HL-60 (cell line): ENCODE results near the gene TRAPPC2.

Experiments
- DNase-seq, 2 experiments: peaks; one replicate each; pipeline ENCODE4 v3.0.0-alpha.2; 2010 to 2020; ENCODE audit warnings: low read depth in 1 of 2, low spot score in 1 of 2
- H3K27ac ChIP-seq: fragments of 250-450 bp; sonication (Bioruptor Pico); replicated peaks from 2 replicates; pipeline ENCODE4 v1.5.1; 2020; ENCODE audit warnings: mild to moderate bottlenecking, moderate library complexity
- H3K27me3 ChIP-seq: fragments of 250-450 bp; sonication (Bioruptor Pico); 2 replicates; pipeline ENCODE4 v1.5.1; 2021; ENCODE audit warnings: mild to moderate bottlenecking, moderate library complexity; ENCODE audit not compliant: insufficient read depth, poor library complexity, severe bottlenecking
- H3K4me3 ChIP-seq: replicated peaks from 2 replicates; pipeline ENCODE4 v1.5.1; 2011; ENCODE audit warnings: mild to moderate bottlenecking, control low read depth, low read length; ENCODE audit not compliant: insufficient read depth
- GABPA ChIP-seq: IDR thresholded peaks from 2 replicates; pipeline ENCODE4 v1.6.1; 2012; ENCODE audit warnings: low read depth
- POLR2AphosphoS5 ChIP-seq: IDR thresholded peaks from 2 replicates; pipeline ENCODE4 v1.6.1; 2012; ENCODE audit warnings: low read depth
- SPI1 ChIP-seq: IDR thresholded peaks from 2 replicates; pipeline ENCODE4 v1.6.1; 2012; ENCODE audit warnings: low read depth, mild to moderate bottlenecking, borderline replicate concordance
- TF ChIP-seq, protein P1 (sequence below): IDR thresholded peaks from 2 replicates; pipeline ENCODE4 v1.6.1; 2012; ENCODE audit warnings: low read depth; ENCODE audit not compliant: insufficient replicate concordance
- TF ChIP-seq, protein P2 (sequence below): IDR thresholded peaks from one replicate; pipeline ENCODE4 v1.5.1; 2011; ENCODE audit warnings: low read length, control low read depth, inconsistent platforms; ENCODE audit not compliant: insufficient read depth

The TRAPPC2 gene

DNA sequence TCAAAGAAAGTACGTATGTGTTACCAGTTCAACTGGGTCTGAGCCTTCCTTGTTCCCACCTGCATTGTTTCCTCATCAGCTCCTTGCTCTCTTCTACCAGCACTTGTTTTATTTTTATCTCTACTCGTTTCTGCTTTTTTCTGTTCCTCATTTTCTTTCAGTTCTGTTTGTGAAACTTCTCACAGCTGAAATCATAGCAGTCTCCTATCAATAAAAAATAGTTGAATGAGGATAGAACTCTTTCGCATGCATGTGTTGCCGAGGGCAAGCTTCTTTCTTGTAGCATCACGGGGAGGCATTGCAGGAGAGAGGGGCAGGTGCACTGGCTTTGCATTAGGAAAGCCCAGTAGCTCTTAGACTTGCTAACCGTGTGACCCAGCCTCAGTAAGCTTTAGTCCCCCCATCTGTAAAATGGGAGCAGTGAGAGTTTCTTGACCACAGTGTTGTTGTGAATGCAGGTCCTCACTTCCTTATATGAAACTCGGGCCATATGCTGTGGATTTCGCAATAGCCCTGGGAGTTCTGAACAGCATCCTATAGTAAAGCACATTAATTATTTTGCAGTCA, 24.8 kb upstream of the TRAPPC2 start:
- DNase-seq: peak; percentile 61 to 65
- peak overlapping the region; percentile 56 for H3K27ac ChIP-seq
- no peaks in the 10 kb centered on the region for H3K27me3 ChIP-seq
- no peak overlapping the region for H3K4me3 ChIP-seq
- peak; percentile 92 for TF ChIP-seq SPI1
- TF ChIP-seq, protein P1, sequence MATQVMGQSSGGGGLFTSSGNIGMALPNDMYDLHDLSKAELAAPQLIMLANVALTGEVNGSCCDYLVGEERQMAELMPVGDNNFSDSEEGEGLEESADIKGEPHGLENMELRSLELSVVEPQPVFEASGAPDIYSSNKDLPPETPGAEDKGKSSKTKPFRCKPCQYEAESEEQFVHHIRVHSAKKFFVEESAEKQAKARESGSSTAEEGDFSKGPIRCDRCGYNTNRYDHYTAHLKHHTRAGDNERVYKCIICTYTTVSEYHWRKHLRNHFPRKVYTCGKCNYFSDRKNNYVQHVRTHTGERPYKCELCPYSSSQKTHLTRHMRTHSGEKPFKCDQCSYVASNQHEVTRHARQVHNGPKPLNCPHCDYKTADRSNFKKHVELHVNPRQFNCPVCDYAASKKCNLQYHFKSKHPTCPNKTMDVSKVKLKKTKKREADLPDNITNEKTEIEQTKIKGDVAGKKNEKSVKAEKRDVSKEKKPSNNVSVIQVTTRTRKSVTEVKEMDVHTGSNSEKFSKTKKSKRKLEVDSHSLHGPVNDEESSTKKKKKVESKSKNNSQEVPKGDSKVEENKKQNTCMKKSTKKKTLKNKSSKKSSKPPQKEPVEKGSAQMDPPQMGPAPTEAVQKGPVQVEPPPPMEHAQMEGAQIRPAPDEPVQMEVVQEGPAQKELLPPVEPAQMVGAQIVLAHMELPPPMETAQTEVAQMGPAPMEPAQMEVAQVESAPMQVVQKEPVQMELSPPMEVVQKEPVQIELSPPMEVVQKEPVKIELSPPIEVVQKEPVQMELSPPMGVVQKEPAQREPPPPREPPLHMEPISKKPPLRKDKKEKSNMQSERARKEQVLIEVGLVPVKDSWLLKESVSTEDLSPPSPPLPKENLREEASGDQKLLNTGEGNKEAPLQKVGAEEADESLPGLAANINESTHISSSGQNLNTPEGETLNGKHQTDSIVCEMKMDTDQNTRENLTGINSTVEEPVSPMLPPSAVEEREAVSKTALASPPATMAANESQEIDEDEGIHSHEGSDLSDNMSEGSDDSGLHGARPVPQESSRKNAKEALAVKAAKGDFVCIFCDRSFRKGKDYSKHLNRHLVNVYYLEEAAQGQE: no peak

DNA sequence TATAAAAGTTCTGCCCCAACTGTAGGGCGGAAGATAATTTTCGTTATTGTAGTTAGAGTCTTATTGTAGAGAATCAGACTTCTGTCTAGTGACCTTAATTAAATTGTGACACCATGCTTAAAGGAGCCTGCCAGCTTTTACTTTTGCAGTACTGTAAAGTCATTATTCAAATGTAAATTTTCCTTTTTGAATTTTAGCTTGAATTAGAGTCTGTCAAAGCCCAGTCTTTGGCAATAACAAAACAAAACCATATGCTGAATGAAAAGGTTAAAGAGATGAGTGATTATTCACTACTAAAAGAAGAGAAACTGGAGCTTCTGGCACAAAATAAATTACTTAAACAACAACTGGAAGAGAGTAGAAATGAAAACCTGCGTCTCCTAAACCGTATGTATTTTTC, 22.0 kb upstream of the TRAPPC2 start:
- TF ChIP-seq, protein P2, sequence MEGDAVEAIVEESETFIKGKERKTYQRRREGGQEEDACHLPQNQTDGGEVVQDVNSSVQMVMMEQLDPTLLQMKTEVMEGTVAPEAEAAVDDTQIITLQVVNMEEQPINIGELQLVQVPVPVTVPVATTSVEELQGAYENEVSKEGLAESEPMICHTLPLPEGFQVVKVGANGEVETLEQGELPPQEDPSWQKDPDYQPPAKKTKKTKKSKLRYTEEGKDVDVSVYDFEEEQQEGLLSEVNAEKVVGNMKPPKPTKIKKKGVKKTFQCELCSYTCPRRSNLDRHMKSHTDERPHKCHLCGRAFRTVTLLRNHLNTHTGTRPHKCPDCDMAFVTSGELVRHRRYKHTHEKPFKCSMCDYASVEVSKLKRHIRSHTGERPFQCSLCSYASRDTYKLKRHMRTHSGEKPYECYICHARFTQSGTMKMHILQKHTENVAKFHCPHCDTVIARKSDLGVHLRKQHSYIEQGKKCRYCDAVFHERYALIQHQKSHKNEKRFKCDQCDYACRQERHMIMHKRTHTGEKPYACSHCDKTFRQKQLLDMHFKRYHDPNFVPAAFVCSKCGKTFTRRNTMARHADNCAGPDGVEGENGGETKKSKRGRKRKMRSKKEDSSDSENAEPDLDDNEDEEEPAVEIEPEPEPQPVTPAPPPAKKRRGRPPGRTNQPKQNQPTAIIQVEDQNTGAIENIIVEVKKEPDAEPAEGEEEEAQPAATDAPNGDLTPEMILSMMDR: no peak
- no peak for TF ChIP-seq POLR2AphosphoS5
- TF ChIP-seq, protein P1: no peak
- no peak for TF ChIP-seq GABPA
- TF ChIP-seq SPI1: no peak
- Histone ChIP-seq H3K27ac (peak overlapping the region; percentile 76), H3K4me3 (no peak overlapping the region), H3K27me3 (no peaks in the 10 kb centered on the region)
- no peak for DNase-seq

DNA sequence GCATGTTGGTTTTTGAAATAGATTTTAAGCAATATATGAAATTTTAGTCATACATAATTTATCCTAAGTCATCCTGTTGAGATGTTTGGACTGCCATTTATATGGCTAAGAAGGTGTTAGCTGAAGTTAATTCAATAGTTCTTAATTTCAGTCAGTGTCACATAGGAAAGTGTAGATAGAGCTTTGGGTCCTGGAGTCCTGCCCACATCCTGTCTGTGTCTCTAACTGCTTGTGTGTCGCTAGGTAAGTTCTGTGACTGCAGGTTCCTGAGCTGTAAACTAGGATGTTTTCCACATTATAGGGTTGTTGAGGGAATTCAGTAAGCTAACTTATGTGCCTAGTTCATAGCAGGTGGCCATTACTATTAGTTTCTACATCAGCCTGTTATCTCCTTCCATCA, 20.8 kb upstream of the TRAPPC2 start:
- Histone ChIP-seq H3K27me3 (no peaks in the 10 kb centered on the region), H3K4me3 (no peak overlapping the region), H3K27ac (peak overlapping the region; percentile 76)
- peak in 1 of 2 experiments; percentile 42 for DNase-seq
- TF ChIP-seq GABPA (no peak), SPI1 (no peak), POLR2AphosphoS5 (no peak)
- TF ChIP-seq, protein P1: no peak
- TF ChIP-seq, protein P2: no peak
